K562 (cell line): Measurements from ENCODE around the gene CPEB1. TPM values are rescaled to one million over a fixed set of nuclear protein-coding genes. Genes with fewer than 3 reads are reported as not detected.
A peak's percentile ranks its signal among the peaks of the same experiment; 100 is the strongest.

Experiments used
- ATF7 ChIP-seq: fragments of 450-650 bp; IDR thresholded peaks from 2 replicates; pipeline ENCODE4 v1.7.1; 2014; ENCODE audit warnings: mild to moderate bottlenecking, moderate library complexity
- GTF2A2 ChIP-seq: IDR thresholded peaks from 2 replicates; pipeline ENCODE4 v1.6.1; 2016; ENCODE audit warnings: mild to moderate bottlenecking, missing genetic modification characterization, missing compliant biosample characterization
- GTF2F1 ChIP-seq: IDR thresholded peaks from 2 replicates; pipeline ENCODE4 v1.6.1; 2011; ENCODE audit warnings: low read depth, low read length, improper control_type of control experiment
- HDGF ChIP-seq: fragments of 450-650 bp; IDR thresholded peaks from 2 replicates; pipeline ENCODE4 v1.6.1; 2016
- JUNB ChIP-seq: fragments of 450-650 bp; formaldehyde crosslinking; conservative IDR thresholded peaks from 2 replicates; pipeline ENCODE4 v1.4.0; 2020; ENCODE audit warnings: mild to moderate bottlenecking
- POLR2A ChIP-seq: fragments of 450-650 bp; conservative IDR thresholded peaks from 2 replicates; pipeline ENCODE4 v1.6.1; 2016
- POLR3G ChIP-seq: IDR thresholded peaks from 2 replicates; pipeline ENCODE4 v1.6.1; 2011; ENCODE audit not compliant: insufficient read length, insufficient replicate concordance; ENCODE audit errors: extremely low read depth
- RBM25 ChIP-seq: fragments of 200-400 bp; formaldehyde crosslinking; IDR thresholded peaks from 2 replicates; pipeline ENCODE4 v1.6.1; 2018; ENCODE audit warnings: low read length, low read depth, moderate library complexity; ENCODE audit not compliant: severe bottlenecking
- RBM34 ChIP-seq: fragments of 200-400 bp; formaldehyde crosslinking; IDR thresholded peaks from 2 replicates; pipeline ENCODE4 v1.6.1; 2018; ENCODE audit warnings: low read length, borderline replicate concordance; ENCODE audit not compliant: insufficient read depth
- RHOXF2B ChIP-seq: fragments of 250-450 bp; sonication (Bioruptor Pico); conservative IDR thresholded peaks from 2 replicates; pipeline ENCODE4 v1.5.1; 2021
- SMARCA4 ChIP-seq: fragments of 450-650 bp; IDR thresholded peaks from 2 replicates; pipeline ENCODE4 v1.6.1; 2016
- TRIM25 ChIP-seq: fragments of 450-650 bp; IDR thresholded peaks from 2 replicates; pipeline ENCODE4 v1.7.0; 2016; ENCODE audit warnings: borderline replicate concordance
- XRCC4 ChIP-seq: IDR thresholded peaks from one replicate; pipeline ENCODE4 v1.6.1; 2011; ENCODE audit not compliant: insufficient read depth, insufficient read length; ENCODE audit errors: extremely low read depth
- ZBTB9 ChIP-seq: fragments of 450-650 bp; formaldehyde crosslinking; IDR thresholded peaks from 2 replicates; pipeline ENCODE4 v1.4.0; 2020; ENCODE audit warnings: mild to moderate bottlenecking, moderate library complexity
- ZNF140 ChIP-seq: fragments of 250-450 bp; sonication (Bioruptor Pico); IDR thresholded peaks from 2 replicates; pipeline ENCODE4 v1.8.0; 2021; ENCODE audit warnings: moderate library complexity, mild to moderate bottlenecking, inconsistent platforms
- ZNF79 ChIP-seq: fragments of 250-450 bp; sonication (Bioruptor Pico); IDR thresholded peaks from 2 replicates; pipeline ENCODE4 v1.4.0; 2020; ENCODE audit warnings: low read depth, mild to moderate bottlenecking, moderate library complexity
- polyA plus RNA-seq, 8 experiments: library from polyadenylated mRNA; depleted of rRNA in 4 of 8; stranded (reverse) in 5 of 8; unstranded in 3 of 8; fragments of >200 nt; fragmentation: Nextera tagmentation in 2 of 8; fragmentation: Illumina TruSeq in 1 of 8; extraction: Ambion mirVana in 2 of 8; extraction: Trizol in 1 of 8; gene quantifications; 2 replicates each; pipeline versions ENCODE4 v1.2.1 to v1.2.3, GENCODE V29; 2011 to 2014; ENCODE audit warnings: inconsistent platforms in 1 of 8, missing spikeins in 1 of 8
- total RNA-seq, 7 experiments: library from RNA; depleted of rRNA in 6 of 7; stranded (reverse); fragments of >200 nt in 6 of 7; fragmentation: Illumina TruSeq in 2 of 7; extraction: Trizol in 2 of 7; gene quantifications; 2 replicates each; pipeline versions ENCODE4 v1.2.1 to v1.2.3, GENCODE V29; 2011 to 2021; ENCODE audit warnings: low replicate concordance in 1 of 7
- TF ChIP-seq, protein P1 (sequence below): sonication (generic); formaldehyde crosslinking; IDR thresholded peaks from 2 replicates; pipeline ENCODE4 v1.8.0; 2023; ENCODE audit warnings: mild to moderate bottlenecking, missing genetic modification reagents
- TF ChIP-seq, protein P2 (sequence below): fragments of 450-650 bp; IDR thresholded peaks from one replicate; pipeline ENCODE4 v1.6.1; 2018; ENCODE audit warnings: mild to moderate bottlenecking, moderate library complexity; ENCODE audit not compliant: partially characterized antibody
- TF ChIP-seq, protein P3 (sequence below): fragments of 200-800 bp; sonication (Bioruptor generic); IDR thresholded peaks from 2 replicates; pipeline ENCODE4 v1.6.1; 2017; ENCODE audit warnings: missing genetic modification characterization, missing compliant biosample characterization
- TF ChIP-seq, protein P4 (sequence below): fragments of 450-650 bp; formaldehyde crosslinking; IDR thresholded peaks from 2 replicates; pipeline ENCODE4 v1.4.0; 2020; ENCODE audit warnings: mild to moderate bottlenecking, moderate library complexity

The CPEB1 gene
- total and polyA plus RNA-seq, 9 of the 15 experiments (the other 6 are each of a cell fraction or from before 2014, with no cell fraction given): 2.2 to 13.4 (median 9.7) TPM

DNA sequence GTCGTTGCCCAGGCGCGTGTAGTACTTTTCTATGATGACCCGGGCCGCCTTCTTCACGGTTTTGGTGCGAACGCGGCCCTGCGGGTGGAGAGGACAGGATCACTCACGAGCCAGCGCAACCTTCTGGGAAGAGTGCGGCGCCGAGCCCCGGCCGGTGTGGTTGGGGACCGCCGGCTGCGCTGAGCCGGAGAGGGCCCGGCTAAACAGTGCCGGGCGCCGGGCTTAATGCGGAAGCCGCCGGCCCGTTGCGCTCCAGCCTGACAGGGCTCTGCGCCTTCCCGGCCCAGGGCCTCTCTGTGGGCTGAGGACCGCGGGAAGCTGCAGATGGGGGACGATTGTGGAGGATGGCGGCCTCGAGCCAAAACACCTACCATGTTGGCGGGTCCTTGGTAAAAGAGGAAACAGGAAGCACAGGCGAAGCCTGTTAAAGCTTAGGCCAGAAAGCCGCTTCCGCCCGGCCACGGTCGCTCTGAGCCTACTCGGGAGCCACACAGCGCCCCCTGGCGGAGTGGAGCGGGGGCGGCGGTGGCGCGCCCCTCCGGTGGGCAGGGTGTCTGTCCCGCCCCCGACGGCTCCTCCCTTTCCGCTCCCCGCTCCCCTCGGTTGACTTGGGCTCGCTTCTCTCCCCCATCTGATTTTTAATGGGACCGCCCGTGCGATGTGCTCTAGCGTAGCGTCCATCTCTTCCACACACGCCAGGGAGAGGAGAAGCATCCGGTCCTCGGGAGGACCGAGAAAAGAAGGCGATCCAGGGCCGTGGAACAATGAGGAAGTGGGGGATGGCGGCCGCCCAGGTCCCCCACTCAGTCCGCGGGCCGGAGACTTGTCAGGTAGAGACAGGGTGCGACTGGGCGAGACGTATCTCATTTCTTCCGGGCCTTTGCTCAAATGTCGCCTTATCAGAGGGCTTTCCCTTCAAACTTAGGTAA is 106.8 kb downstream of the CPEB1 start, which contains the start of gene RPS17 (continued):
- TF ChIP-seq ZBTB9 (CRISPR knock-in tag) (no peak), JUNB (CRISPR knock-in tag) (no peak), ATF7 (peak; percentile 98), GTF2F1 (peak; percentile 97), SMARCA4 (0 out of 2 replicates have a peak, but pooled peaks have one; percentile 55), ZNF79 (no peak), XRCC4 (no peak), TRIM25 (no peak), GTF2A2 (tag) (peak; percentile 89), ZNF140 (CRISPR knock-in tag) (no peak), RBM25 (no peak), RHOXF2B (CRISPR knock-in tag) (no peak), POLR2A (peak; percentile 99), RBM34 (no peak), POLR3G (no peak), HDGF (no peak)
- TF ChIP-seq, protein P1, sequence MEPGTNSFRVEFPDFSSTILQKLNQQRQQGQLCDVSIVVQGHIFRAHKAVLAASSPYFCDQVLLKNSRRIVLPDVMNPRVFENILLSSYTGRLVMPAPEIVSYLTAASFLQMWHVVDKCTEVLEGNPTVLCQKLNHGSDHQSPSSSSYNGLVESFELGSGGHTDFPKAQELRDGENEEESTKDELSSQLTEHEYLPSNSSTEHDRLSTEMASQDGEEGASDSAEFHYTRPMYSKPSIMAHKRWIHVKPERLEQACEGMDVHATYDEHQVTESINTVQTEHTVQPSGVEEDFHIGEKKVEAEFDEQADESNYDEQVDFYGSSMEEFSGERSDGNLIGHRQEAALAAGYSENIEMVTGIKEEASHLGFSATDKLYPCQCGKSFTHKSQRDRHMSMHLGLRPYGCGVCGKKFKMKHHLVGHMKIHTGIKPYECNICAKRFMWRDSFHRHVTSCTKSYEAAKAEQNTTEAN (CRISPR knock-in tag): no peak
- TF ChIP-seq, protein P2, sequence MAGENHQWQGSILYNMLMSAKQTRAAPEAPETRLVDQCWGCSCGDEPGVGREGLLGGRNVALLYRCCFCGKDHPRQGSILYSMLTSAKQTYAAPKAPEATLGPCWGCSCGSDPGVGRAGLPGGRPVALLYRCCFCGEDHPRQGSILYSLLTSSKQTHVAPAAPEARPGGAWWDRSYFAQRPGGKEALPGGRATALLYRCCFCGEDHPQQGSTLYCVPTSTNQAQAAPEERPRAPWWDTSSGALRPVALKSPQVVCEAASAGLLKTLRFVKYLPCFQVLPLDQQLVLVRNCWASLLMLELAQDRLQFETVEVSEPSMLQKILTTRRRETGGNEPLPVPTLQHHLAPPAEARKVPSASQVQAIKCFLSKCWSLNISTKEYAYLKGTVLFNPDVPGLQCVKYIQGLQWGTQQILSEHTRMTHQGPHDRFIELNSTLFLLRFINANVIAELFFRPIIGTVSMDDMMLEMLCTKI: no peak
- TF ChIP-seq, protein P3, sequence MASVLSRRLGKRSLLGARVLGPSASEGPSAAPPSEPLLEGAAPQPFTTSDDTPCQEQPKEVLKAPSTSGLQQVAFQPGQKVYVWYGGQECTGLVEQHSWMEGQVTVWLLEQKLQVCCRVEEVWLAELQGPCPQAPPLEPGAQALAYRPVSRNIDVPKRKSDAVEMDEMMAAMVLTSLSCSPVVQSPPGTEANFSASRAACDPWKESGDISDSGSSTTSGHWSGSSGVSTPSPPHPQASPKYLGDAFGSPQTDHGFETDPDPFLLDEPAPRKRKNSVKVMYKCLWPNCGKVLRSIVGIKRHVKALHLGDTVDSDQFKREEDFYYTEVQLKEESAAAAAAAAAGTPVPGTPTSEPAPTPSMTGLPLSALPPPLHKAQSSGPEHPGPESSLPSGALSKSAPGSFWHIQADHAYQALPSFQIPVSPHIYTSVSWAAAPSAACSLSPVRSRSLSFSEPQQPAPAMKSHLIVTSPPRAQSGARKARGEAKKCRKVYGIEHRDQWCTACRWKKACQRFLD (CRISPR knock-in tag): peak; percentile 61
- TF ChIP-seq, protein P4, sequence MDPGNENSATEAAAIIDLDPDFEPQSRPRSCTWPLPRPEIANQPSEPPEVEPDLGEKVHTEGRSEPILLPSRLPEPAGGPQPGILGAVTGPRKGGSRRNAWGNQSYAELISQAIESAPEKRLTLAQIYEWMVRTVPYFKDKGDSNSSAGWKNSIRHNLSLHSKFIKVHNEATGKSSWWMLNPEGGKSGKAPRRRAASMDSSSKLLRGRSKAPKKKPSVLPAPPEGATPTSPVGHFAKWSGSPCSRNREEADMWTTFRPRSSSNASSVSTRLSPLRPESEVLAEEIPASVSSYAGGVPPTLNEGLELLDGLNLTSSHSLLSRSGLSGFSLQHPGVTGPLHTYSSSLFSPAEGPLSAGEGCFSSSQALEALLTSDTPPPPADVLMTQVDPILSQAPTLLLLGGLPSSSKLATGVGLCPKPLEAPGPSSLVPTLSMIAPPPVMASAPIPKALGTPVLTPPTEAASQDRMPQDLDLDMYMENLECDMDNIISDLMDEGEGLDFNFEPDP (CRISPR knock-in tag): no peak
